Measurements from ENCODE around the gene PBX1.

The PBX1 gene

DNA sequence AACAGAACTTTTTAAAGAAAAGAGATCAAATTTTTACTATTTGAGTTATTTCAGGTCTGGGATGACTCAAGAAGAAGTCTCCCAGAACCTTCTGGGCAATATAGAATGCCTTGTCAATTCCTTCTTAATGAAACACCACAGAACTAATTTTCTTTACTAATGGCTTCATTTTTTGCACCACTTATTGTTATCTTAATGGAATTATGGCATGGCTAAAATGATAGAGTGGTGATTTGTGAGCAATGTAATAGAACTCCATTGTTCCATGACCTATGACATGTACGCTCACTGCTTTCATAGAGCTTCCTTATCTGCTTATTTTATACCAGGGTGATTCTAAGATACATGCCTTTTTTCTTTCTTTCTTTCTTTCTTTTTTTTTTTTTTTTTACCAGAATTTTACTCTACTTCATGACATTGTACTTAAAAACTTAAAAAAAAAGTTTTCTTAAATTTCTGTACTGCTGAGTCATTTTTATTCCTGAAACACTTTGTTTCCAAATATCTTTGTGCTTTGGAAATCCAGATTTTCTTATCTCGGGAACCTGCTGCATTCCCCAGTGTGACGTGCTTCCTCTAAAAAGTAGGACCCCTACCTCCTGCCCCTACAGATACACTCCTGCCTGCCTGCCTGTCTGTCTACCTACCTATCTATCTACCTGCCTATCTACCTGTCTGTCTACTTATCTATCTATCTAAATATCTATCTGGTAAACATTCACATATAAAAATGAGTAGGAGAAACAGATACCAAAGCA is 284.9 kb downstream of the PBX1 start:
- DNase-seq: no peak

- DNase-seq: no peak
Observed at GRCh38 chr1:164846731-164847691, 288.0 kb downstream of the PBX1 start.

GRCh38 chr1:164853146-164853545 is 294.2 kb downstream of the PBX1 start:
- DNase-seq: no peak

- DNase-seq: no peak
Observed at GRCh38 chr1:164855716-164856329, 296.8 kb downstream of the PBX1 start.

GRCh38 chr1:164856381-164856780 is 297.4 kb downstream of the PBX1 start:
- no peak for DNase-seq

DNA sequence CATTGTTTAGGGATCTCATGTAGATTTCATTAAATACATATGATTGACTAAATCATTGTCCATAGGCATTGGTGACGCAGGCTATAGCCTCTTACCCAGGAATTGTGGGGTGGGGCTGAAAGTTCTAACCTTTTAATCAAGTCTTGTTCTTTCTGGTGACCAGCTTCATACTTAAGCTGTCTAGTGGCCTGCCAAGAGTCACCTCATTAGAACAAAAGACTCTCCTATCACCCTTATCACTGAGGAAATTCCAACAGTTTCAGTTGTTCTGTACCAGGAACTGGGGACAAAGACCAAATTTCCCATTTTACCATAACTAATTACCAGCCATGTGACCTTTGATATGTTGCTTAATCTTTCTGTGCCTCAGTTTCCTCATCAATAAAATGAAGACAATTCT is 298.5 kb downstream of the PBX1 start:
- no peak for DNase-seq

DNA sequence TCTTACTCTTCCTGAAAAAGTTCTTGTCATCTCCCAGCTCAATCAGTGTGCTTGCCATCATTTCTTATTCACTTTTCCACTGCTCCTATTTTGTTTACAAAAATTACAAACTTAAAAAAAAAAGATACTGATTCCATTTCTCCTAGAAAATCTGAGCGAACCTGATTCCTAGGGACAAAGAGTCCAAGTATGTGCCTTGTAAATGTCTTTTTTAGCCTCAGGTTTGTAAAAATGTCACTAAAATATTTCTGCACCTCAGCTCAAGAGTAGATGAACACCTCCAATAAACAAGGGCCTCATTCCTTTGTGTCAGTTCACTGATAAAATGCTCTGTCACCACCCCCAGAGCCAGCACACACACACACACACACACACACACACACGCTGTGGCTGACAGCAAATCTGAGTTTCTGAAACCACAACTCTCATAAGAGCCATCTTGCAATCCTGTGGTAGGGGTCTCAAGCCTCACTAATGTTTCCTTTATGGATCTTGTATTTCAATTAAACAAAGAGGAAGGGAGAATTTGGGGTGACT is 299.2 kb downstream of the PBX1 start:
- no peak for DNase-seq

DNA sequence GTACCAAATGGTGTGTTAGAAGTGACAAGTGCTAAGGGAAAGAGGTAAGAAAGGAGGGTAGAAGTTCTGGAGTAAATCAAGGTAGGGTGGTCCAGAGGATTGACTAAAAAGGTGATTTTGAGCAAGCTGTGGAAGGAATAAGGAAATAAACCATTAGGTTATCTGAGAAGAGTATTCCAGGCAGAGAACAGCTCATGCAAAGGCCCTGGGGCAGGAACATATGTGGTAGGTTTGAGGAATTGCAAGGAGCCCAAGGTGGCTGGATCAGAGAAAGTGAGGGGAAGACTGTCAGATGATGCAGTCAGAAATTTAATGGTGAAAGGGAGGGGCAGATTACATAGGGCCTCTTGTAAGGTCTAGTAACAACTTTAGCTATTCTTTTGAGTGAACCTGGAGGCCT is 302.6 kb downstream of the PBX1 start:
- no peak for DNase-seq

- no peak for DNase-seq
Observed at GRCh38 chr1:164863056-164863455, 304.1 kb downstream of the PBX1 start.

- no peak for DNase-seq
Observed at GRCh38 chr1:164864161-164864560, 305.2 kb downstream of the PBX1 start.

DNA sequence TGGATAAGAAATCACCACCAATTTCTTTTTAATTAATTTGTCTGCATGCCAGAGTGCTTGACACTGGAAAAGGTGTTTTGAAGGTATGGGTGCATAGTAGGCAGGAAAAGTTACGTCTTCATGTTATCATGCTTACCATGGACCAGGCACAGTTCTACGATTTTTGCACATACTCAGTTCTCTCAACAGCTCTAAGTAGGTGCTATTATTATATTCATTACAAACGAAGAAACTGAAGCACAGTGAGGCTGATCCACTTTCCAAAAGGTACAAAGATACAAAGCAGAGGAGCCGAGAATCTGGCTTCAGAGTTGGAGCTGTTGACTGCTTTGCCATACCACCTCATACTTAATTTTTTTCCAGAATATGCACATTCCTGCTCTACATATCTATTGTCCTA is 306.4 kb downstream of the PBX1 start:
- no peak for DNase-seq

GRCh38 chr1:164867590-164867989 is 308.6 kb downstream of the PBX1 start:
- DNase-seq: no peak

DNA sequence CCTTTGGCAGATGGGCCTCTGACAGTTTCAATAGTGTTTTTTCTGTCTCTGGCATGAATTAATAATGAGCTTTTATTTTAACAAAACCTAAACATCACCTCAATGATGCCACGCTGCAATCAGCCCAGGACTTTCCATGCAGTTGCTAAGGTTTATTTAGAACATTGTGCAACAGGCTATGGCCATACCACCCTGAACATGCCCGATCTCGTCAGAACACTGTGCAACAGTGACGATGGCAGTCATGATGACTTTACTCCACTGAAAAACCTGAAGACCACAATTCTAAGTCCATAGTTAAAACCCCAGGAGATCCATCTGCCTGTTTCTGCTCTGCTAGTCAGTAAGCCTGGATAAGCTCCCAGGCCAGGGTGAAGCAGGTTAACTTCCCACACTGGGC is 310.0 kb downstream of the PBX1 start:
- DNase-seq: no peak

DNA sequence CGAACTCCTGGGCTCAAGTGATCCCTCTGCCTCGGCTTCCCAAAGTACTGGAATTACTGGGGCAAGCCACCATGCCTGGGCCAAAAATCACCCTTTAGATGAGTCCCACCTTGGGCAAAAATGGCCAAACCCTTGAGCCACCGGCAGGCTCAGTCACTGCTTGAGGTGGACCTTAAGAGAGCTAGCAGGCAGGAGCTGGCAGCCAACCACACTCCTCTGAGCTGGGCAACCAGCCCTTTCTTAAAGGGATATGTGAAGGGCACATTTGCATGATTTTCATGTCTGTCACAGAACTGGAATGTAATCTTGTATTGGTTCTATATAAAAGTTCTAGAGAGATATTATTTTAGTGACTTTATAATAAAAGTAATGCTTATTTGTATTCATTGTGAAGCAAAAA is 316.5 kb downstream of the PBX1 start:
- no peak for DNase-seq

GRCh38 chr1:164876398-164877116 is 317.6 kb downstream of the PBX1 start:
- DNase-seq: no peak

GRCh38 chr1:164880199-164880598 is 321.2 kb downstream of the PBX1 start:
- no peak for DNase-seq

GRCh38 chr1:164880644-164881043 is 321.7 kb downstream of the PBX1 start:
- no peak for DNase-seq

DNA sequence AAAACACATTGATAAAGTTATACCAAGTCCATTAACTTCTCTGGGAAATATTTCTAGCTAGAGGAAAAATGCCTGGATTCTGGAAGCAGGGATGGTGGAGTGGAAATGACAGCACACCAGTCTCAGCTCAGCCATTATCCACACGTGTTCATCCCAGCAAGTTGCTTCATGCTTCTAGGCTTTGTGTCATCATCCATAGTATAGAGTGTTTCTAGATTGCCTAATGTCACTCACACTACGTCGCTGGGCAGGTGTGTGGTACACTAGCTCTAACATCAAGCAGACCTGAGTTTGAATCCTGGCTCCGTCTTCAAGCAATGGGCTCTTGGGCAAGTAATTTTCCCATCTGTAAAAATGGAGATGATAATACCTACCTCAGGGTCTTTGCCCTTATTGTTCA is 326.3 kb downstream of the PBX1 start:
- no peak for DNase-seq

DNA sequence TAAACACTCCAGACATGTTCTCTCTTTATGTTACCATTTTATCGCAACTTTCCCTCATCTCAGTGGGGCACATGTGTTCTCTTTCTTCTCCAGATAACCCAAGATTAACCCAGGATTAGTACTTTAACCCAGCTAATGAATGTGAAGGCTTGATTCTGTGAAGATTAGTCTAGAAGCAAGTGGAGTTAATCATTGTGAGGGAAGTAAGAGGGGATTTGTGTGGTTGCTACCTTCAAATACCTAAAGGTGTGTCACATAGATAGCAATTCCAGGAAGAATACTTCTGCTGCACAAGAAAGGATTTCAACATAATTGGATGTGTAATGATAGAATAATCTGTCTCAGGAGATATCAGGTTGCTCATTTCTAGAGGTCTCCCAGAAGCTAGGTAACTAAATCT is 327.1 kb downstream of the PBX1 start:
- no peak for DNase-seq

DNA sequence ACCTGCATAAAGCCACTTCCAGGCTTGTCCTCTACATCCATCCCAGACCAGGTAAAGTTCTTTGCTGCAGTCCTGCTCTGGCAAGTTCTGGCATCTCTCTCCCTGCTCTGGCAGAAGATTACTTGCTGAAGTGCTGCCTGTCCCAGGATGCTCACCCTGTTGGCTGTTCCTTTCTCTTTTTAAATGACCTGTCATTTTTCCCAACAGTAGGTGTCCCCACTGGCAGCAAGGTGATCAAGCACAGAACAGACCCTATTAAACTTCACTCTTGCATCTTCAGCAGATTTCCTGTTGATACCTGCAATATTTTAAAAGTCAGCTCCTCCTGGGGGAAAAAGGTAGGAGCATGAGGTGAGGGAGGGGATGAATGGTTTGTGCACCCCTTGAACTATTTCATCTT is 332.6 kb downstream of the PBX1 start:
- DNase-seq: no peak

DNA sequence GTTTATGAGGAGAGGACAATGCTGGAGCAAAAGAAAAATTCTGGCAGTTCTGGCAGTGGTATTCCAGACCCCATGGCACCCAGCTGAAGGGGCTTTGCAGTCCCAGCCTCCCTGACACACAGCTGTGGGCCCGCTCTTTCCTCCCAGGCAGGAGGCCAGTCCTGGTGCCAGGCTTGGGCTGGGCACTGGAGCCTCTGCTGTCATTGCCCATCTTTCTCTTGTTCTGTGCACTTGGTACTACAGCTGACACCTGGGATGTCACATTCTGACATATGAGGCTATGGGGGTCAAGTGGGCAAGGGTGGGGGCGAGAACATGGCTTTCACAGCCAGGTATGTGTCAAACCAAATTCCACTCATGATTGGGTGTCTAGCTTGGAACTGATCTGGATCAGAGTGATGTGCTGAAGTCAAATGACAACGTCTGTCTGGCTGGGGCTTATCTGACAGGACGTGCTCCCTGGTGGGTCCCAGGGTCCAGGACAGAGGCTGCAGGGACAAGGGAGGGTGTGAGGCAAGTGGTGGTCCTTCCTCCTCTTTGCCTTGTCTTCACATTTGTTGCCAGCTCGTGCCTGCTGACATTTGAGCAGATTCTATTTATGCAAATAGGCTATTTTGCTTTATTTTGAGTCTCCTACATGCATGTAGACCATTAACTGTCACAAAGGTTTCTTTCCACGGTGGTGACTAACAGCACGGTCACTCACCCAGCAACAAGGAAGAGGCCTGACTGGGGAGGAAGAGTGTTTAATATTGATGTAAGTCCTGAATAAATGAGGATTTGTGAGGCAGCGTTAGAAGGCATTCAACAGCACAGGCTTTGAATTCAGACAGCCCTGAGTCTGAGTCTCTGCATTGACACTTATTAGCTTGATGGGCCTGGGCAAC is 336.3 kb downstream of the PBX1 start:
- no peak for DNase-seq

DNA sequence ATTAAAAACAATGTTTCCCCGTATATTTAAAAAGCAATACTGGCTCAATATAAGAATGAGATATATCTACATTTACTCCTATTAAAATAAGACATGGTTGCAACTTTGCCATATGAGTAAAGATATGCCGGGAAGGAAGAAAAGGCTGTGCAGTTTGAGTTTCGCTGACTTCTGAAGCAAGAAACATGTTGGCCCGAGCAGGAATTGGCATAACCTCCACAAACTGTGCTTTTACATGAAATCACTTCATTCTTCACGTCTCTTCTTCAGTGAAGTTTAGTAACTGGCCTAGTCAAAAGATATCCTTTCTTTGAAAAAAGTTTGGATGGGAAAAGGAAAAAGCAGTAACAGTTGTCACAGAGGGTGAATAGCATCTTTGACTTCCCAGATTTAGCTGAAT is 342.0 kb downstream of the PBX1 start:
- DNase-seq: no peak
